ENCODE results near the gene ZSWIM6. TPM values are rescaled to one million over a fixed set of nuclear protein-coding genes. Genes with fewer than 3 reads are reported as not detected.

Gene ZSWIM6
- total and polyA plus RNA-seq, 2 experiments from 2014 or later = 3.9 to 6.0 TPM

DNA sequence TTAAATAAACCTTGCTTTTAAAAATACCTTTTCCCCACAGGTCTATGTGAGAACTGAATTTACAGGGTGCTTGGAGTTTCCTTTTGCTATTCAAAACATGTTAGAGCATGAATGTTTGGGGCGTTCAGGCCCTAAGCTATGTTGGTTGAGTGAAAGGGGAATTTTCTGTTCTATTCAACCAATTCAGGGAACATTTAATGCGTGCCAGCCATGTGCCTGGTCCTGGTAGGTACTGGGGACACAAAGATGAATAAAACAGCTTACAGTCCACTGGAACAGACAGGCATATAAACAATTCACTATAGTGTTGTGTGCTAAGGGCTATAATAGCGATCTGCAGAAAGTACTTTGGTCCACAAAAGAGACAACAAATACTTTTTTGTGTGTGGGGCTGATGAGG lies 108.5 kb downstream of the ZSWIM6 start:
- H3K4me2 ChIP-seq = no peak overlapping the region
- DNase-seq (ENCODE audit: low spot score) (no peak), ATAC-seq (no peak)
- H3K79me2 ChIP-seq (replicated peaks; ENCODE audit: insufficient read depth) = no peaks in the 10 kb centered on the region; the same call in none of the 2 replicates
- no peak overlapping the region for H3K27ac ChIP-seq (ENCODE audit: low read depth)
- 0 out of 2 replicates have a peak, but pooled peaks cover 4% of the 10 kb centered on the region for H3K36me3 ChIP-seq (ENCODE audit: insufficient read depth)
- H4K20me1 ChIP-seq (replicated peaks; ENCODE audit: insufficient read depth) = no peaks in the 10 kb centered on the region; the same call in 1 of the 2 replicates
- TF ChIP-seq JUNB (IDR thresholded peaks at IDR 0.05; ENCODE audit: unreplicated experiment) = no peak
- TF ChIP-seq, protein P1, sequence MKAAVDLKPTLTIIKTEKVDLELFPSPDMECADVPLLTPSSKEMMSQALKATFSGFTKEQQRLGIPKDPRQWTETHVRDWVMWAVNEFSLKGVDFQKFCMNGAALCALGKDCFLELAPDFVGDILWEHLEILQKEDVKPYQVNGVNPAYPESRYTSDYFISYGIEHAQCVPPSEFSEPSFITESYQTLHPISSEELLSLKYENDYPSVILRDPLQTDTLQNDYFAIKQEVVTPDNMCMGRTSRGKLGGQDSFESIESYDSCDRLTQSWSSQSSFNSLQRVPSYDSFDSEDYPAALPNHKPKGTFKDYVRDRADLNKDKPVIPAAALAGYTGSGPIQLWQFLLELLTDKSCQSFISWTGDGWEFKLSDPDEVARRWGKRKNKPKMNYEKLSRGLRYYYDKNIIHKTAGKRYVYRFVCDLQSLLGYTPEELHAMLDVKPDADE (IDR thresholded peaks at IDR 0.05) = no peak
- TF ChIP-seq ZNF331 (CRISPR knock-in tag; IDR thresholded peaks at IDR 0.05; ENCODE audit: low read depth) = no peak
- H3K9me3 Mint-ChIP-seq = peaks cover 36% of the 10 kb centered on the region
- no peaks in the 10 kb centered on the region for H3K27me3 Mint-ChIP-seq (ENCODE audit: insufficient read depth, low read depth, poor library complexity)
- H3F3A ChIP-seq (replicated peaks; ENCODE audit: low read depth) = no peaks in the 10 kb centered on the region
- peaks cover 27% of the 10 kb centered on the region for H3K36me3 Mint-ChIP-seq (ENCODE audit: low read depth)
- H2AFZ ChIP-seq = no peak overlapping the region
- peaks cover 2% of the 10 kb centered on the region; the same call in 1 of the 3 replicates for H3K4me1 Mint-ChIP-seq
- H3K27me3 ChIP-seq (ENCODE audit: insufficient read depth) = no peaks in the 10 kb centered on the region
- no peak overlapping the region for H3K27ac Mint-ChIP-seq
- no peak overlapping the region for H3K4me3 Mint-ChIP-seq
- no peaks in the 10 kb centered on the region for H3K4me1 ChIP-seq (ENCODE audit: insufficient read depth)
- H3K4me3 ChIP-seq = no peak overlapping the region
- H3K9me2 ChIP-seq (ENCODE audit: insufficient read depth) = no peaks in the 10 kb centered on the region

DNA sequence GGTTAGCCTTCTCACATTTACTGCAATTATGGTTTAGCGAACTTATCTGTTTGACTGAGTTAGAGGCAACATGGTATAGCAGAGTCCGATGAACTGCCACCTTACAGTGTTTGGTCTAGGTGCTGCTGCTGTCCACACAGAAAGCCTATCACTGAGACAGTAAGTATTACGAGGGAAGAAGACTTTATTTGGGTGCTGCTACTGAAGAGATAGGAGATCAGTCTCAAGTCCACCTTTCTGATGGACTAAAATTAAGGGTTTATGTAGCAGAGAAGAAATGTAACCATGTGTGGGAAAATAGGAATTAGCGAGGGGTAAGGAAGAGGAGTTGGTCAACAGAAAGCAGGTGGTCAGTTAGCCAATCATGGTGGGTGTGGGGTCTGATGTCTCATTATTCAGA lies 109.7 kb downstream of the ZSWIM6 start:
- no peaks in the 10 kb centered on the region for H3K27me3 Mint-ChIP-seq (ENCODE audit: insufficient read depth, low read depth, poor library complexity)
- no peaks in the 10 kb centered on the region for H3F3A ChIP-seq (replicated peaks; ENCODE audit: low read depth)
- H3K9me2 ChIP-seq (ENCODE audit: insufficient read depth) = no peaks in the 10 kb centered on the region
- no peak overlapping the region for H2AFZ ChIP-seq
- H3K36me3 ChIP-seq (ENCODE audit: insufficient read depth) = 0 out of 2 replicates have a peak, but pooled peaks cover 4% of the 10 kb centered on the region
- H3K27me3 ChIP-seq (ENCODE audit: insufficient read depth) = no peaks in the 10 kb centered on the region
- no peaks in the 10 kb centered on the region for H3K4me1 ChIP-seq (ENCODE audit: insufficient read depth)
- no peak for ATAC-seq
- no peaks in the 10 kb centered on the region; the same call in none of the 2 replicates for H3K79me2 ChIP-seq (replicated peaks; ENCODE audit: insufficient read depth)
- no peak overlapping the region for H3K4me3 ChIP-seq
- no peak overlapping the region for H3K4me2 ChIP-seq
- H3K4me1 Mint-ChIP-seq = peaks cover 2% of the 10 kb centered on the region; the same call in 1 of the 3 replicates
- H3K36me3 Mint-ChIP-seq (ENCODE audit: low read depth) = peaks cover 34% of the 10 kb centered on the region
- H3K27ac ChIP-seq (ENCODE audit: low read depth) = no peak overlapping the region
- peaks cover 36% of the 10 kb centered on the region for H3K9me3 Mint-ChIP-seq
- H3K27ac Mint-ChIP-seq = no peak overlapping the region
- DNase-seq (ENCODE audit: low spot score) = no peak
- H4K20me1 ChIP-seq (replicated peaks; ENCODE audit: insufficient read depth) = no peaks in the 10 kb centered on the region
- no peak overlapping the region for H3K4me3 Mint-ChIP-seq
- TF ChIP-seq, protein P1 (IDR thresholded peaks at IDR 0.05) = no peak
- no peak for TF ChIP-seq CREB1 (CRISPR knock-in tag; IDR thresholded peaks at IDR 0.05; ENCODE audit: low read depth)
- TF ChIP-seq EZH2phosphoT487 (IDR thresholded peaks at IDR 0.05; ENCODE audit: unreplicated experiment) = no peak
- no peak for TF ChIP-seq POLR2AphosphoS5 (IDR thresholded peaks at IDR 0.05; ENCODE audit: low read depth)
- TF ChIP-seq NANOG (IDR thresholded peaks at IDR 0.05; ENCODE audit: borderline replicate concordance) = no peak
- TF ChIP-seq EZH2 (IDR thresholded peaks at IDR 0.05; ENCODE audit: low read depth, unreplicated experiment) = no peak
- no peak for TF ChIP-seq ZNF114 (CRISPR knock-in tag; IDR thresholded peaks at IDR 0.05)
- TF ChIP-seq STAT1 (IDR thresholded peaks at IDR 0.05; ENCODE audit: unreplicated experiment) = no peak
- TF ChIP-seq, protein P2, sequence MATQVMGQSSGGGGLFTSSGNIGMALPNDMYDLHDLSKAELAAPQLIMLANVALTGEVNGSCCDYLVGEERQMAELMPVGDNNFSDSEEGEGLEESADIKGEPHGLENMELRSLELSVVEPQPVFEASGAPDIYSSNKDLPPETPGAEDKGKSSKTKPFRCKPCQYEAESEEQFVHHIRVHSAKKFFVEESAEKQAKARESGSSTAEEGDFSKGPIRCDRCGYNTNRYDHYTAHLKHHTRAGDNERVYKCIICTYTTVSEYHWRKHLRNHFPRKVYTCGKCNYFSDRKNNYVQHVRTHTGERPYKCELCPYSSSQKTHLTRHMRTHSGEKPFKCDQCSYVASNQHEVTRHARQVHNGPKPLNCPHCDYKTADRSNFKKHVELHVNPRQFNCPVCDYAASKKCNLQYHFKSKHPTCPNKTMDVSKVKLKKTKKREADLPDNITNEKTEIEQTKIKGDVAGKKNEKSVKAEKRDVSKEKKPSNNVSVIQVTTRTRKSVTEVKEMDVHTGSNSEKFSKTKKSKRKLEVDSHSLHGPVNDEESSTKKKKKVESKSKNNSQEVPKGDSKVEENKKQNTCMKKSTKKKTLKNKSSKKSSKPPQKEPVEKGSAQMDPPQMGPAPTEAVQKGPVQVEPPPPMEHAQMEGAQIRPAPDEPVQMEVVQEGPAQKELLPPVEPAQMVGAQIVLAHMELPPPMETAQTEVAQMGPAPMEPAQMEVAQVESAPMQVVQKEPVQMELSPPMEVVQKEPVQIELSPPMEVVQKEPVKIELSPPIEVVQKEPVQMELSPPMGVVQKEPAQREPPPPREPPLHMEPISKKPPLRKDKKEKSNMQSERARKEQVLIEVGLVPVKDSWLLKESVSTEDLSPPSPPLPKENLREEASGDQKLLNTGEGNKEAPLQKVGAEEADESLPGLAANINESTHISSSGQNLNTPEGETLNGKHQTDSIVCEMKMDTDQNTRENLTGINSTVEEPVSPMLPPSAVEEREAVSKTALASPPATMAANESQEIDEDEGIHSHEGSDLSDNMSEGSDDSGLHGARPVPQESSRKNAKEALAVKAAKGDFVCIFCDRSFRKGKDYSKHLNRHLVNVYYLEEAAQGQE (IDR thresholded peaks at IDR 0.05; ENCODE audit: unreplicated experiment) = no peak
- TF ChIP-seq, protein P3, sequence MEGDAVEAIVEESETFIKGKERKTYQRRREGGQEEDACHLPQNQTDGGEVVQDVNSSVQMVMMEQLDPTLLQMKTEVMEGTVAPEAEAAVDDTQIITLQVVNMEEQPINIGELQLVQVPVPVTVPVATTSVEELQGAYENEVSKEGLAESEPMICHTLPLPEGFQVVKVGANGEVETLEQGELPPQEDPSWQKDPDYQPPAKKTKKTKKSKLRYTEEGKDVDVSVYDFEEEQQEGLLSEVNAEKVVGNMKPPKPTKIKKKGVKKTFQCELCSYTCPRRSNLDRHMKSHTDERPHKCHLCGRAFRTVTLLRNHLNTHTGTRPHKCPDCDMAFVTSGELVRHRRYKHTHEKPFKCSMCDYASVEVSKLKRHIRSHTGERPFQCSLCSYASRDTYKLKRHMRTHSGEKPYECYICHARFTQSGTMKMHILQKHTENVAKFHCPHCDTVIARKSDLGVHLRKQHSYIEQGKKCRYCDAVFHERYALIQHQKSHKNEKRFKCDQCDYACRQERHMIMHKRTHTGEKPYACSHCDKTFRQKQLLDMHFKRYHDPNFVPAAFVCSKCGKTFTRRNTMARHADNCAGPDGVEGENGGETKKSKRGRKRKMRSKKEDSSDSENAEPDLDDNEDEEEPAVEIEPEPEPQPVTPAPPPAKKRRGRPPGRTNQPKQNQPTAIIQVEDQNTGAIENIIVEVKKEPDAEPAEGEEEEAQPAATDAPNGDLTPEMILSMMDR (conservative IDR thresholded peaks at IDR 0.05; ENCODE audit: low read depth in 2 of 2) = no peak
- TF ChIP-seq ZNF331 (CRISPR knock-in tag; IDR thresholded peaks at IDR 0.05; ENCODE audit: low read depth) = no peak

Data from GM23338 (cell line).